Small intestine (tissue), 16 donors: ENCODE measurements around the gene USP51. TPM values are rescaled to one million over a fixed set of nuclear protein-coding genes. Genes with fewer than 3 reads are reported as not detected.
"Not testable (repeated sequence)": the region's sequence is repeated elsewhere in the genome, so short reads cannot be mapped to it uniquely, and the experiment has no call there.

Experiments used
- DNase-seq, 2 donors: peaks; one replicate each; pipeline versions ENCODE4 v3.0.0 to v3.0.0-alpha.2; 2013
- FAIRE-seq: peaks from 2 replicates; lab custom pipeline; 2012; peaks lifted over from hg19 to GRCh38; lab: Jason Lieb, UNC
- H3K27ac ChIP-seq, 3 donors: one replicate each; pipeline ENCODE4 v1.5.1; 2013; ENCODE audit warnings: low read length in 2 of 3, mild to moderate bottlenecking in 2 of 3, control low read depth in 1 of 3, inconsistent platforms in 1 of 3, low read depth in 1 of 3, moderate library complexity in 1 of 3
- H3K27me3 ChIP-seq, 3 donors: one replicate each; pipeline ENCODE4 v1.6.1; 2013; ENCODE audit warnings: low read length in 3 of 3, inconsistent platforms in 1 of 3; ENCODE audit not compliant: control insufficient read depth in 3 of 3, insufficient read depth in 3 of 3
- H3K36me3 ChIP-seq, 3 donors: one replicate each; pipeline ENCODE4 v1.6.1; 2013; ENCODE audit warnings: low read length in 3 of 3, inconsistent platforms in 1 of 3, low read depth in 1 of 3, mild to moderate bottlenecking in 1 of 3, moderate library complexity in 1 of 3; ENCODE audit not compliant: control insufficient read depth in 3 of 3, insufficient read depth in 2 of 3
- H3K4me1 ChIP-seq, 3 donors: one replicate each; pipeline ENCODE4 v1.6.1; 2013; ENCODE audit warnings: low read length in 2 of 3, inconsistent platforms in 1 of 3, low read depth in 1 of 3, mild to moderate bottlenecking in 1 of 3, moderate library complexity in 1 of 3; ENCODE audit not compliant: control insufficient read depth in 3 of 3, insufficient read depth in 2 of 3
- H3K4me3 ChIP-seq, 3 donors: one replicate each; pipeline ENCODE4 v1.5.1; 2013; ENCODE audit warnings: low read length in 3 of 3, control low read depth in 1 of 3, inconsistent platforms in 1 of 3, low read depth in 1 of 3, mild to moderate bottlenecking in 1 of 3, moderate library complexity in 1 of 3
- H3K9me3 ChIP-seq, 2 donors: one replicate each; pipeline ENCODE4 v1.6.1; 2013; ENCODE audit warnings: low read depth in 1 of 2, low read length in 1 of 2; ENCODE audit not compliant: control insufficient read depth in 2 of 2, insufficient read depth in 1 of 2
- WGBS, 3 donors: extraction: QIAGEN DNeasy Blood & Tissue Kit; methylation state at CpG; one replicate each; pipeline ENCODE4 v1.1.7; 2013; 5-methylcytosine and 5-hydroxymethylcytosine counted together
- long read RNA-seq, 10 donors: transcript quantifications; one replicate each; lab custom pipeline, GENCODE V29; 2026
- polyA plus RNA-seq, 4 donors: library from polyadenylated mRNA; stranded (reverse) in 3 of 4; unstranded in 1 of 4; fragments of 200-250 nt in 3 of 4; fragments of 120-200 nt in 1 of 4; gene quantifications; one replicate each; pipeline versions ENCODE4 v1.2.1 to v1.2.3, GENCODE V29; 2013
- donor health status: healthy with polysubstance abuse.
- donor health status: control.
- donor health status: control.
- donor health status: Bipolar disorder and iron deficiency.
- donor health status: healthy.

Gene USP51
- polyA plus RNA-seq: 1 to 10 TPM in 1 of 4 donors, under 1 TPM in 1, not detected in 2; 0.40 to 9.8 TPM
- long read RNA-seq, donor 1: 0 reads
- long read RNA-seq, donor 2, full-length matches to known transcripts: 1 of 1 reads
- long read RNA-seq, donor 2, partial matches to known transcripts: 0 of 1 reads
- long read RNA-seq, donor 2, other reads (novel, unspliced or antisense): 0 of 1 reads
- long read RNA-seq, donor 3: 0 reads
- long read RNA-seq, donor 4: 0 reads
- long read RNA-seq, donor 5: 0 reads
- long read RNA-seq, donor 6: 0 reads
- long read RNA-seq, donor 7, full-length matches to known transcripts: 1 of 1 reads
- long read RNA-seq, donor 7, partial matches to known transcripts: 0 of 1 reads
- long read RNA-seq, donor 7, other reads (novel, unspliced or antisense): 0 of 1 reads
- long read RNA-seq, donor 8: 0 reads
- long read RNA-seq, donor 9: 0 reads
- long read RNA-seq, donor 10: 0 reads

DNA sequence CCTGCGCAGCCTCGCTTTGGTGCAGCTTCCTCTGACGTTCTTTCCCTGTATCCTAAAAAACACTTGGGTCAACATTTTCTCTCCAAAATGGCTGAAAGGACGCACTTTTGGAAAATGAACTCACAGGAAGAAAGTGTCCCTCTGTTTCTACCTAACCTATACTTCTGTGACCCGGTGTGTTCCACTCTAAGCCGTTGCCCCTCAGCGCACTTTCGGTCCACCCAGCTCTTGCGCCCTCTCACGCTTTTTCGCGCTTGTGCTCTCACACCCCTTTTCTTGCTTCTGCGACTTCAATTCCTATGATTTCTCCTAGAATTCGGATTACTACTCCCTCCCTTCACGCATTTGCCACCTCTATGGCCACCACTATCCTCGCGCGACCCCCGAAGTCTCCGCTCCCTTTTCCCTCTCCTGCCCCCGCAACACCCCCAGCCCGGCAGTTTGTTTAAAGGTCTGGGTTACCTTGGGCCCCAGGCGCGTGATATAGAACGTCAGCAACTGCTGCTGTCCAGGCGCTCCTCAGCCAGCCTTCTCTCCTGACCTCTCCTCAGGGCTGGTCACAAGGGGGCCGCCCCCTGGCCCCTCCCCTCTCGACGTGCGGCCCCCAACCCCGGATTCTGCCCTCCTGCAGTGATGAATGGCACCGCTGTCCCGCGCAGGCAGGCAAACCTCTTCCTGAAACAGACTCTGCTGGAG, at the start of gene USP51:
Gene USP51 (minus strand): TSS at position 535 of the 696 bp plus-strand sequence. CDS start 909 bp downstream, outside the sequence.
- H3K4me3 ChIP-seq: peak within 1 kb of the TSS; percentile 50 to 71 (median 58)
- H3K27me3 ChIP-seq: no peaks in the 10 kb centered on the region
- H3K4me1 ChIP-seq: no peaks in the 10 kb centered on the region
- no peak for FAIRE-seq
- no peaks in the 10 kb centered on the region for H3K36me3 ChIP-seq
- no peaks in the 10 kb centered on the region for H3K9me3 ChIP-seq
- DNase-seq: peak in 1 of 2 donors; percentile 81
- H3K27ac ChIP-seq: peak within 1 kb of the TSS in 2 of 3 donors; percentile 96 to 97
- 1 to 36% (median 13%) methylated on average over 24 to 34 of the region's 34 CpGs for WGBS, 3 donors

DNA sequence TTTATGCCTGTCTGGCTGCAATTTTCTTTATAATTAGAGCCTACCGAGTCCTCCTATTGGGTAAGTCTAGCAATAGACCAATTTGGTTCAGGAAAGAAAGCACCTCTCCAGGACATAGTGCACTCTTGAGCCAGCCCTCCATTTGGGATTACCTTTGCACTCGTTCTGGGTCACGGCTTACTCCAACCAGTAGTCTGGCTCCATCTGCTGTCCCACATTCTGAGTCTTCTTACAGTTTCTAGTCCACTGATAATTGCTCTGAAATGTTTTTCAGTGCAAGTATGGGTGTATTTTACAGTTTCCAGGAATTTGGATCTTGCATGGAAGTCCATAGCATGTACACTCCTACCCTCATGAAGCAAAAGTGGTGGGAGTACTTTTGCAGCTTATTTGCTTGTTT, 34.8 kb upstream of the USP51 start:
- peak in 1 of 2 donors; percentile 41 for DNase-seq
- Histone ChIP-seq H3K4me3 (no peak overlapping the region), H3K9me3 (no peaks in the 10 kb centered on the region), H3K36me3 (no peaks in the 10 kb centered on the region), H3K27me3 (no peaks in the 10 kb centered on the region), H3K27ac (no peak overlapping the region), H3K4me1 (no peaks in the 10 kb centered on the region)
- FAIRE-seq: no peak
- 30 to 41% (median 34%) methylated on average over 3 of the region's 3 CpGs for WGBS, 3 donors

DNA sequence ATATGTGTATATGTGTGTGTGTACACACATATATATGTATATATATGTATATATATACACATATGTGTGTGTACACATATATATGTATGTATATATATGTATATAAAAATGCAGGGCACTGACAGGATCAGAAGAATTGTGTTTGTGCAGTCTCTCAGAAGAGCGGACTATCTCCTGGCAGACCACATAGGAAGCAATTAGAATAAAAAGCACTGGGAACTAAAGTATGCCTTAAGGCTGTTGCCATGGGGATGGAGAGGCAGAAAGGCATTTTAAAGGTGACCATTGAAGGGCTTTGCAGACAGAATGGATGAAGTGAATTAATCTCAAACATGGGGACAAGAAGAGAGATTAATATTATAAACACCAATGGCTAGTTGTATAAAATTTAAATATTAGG, 33.7 kb upstream of the USP51 start:
- no peak for FAIRE-seq
- 68 to 95% (median 70%) methylated on average over 1 of the region's 1 CpG for WGBS, 3 donors
- no peak for DNase-seq
- no peaks in the 10 kb centered on the region for H3K4me1 ChIP-seq
- no peaks in the 10 kb centered on the region for H3K36me3 ChIP-seq
- no peak overlapping the region for H3K27ac ChIP-seq
- H3K9me3 ChIP-seq: no peaks in the 10 kb centered on the region
- no peaks in the 10 kb centered on the region for H3K27me3 ChIP-seq
- no peak overlapping the region for H3K4me3 ChIP-seq

DNA sequence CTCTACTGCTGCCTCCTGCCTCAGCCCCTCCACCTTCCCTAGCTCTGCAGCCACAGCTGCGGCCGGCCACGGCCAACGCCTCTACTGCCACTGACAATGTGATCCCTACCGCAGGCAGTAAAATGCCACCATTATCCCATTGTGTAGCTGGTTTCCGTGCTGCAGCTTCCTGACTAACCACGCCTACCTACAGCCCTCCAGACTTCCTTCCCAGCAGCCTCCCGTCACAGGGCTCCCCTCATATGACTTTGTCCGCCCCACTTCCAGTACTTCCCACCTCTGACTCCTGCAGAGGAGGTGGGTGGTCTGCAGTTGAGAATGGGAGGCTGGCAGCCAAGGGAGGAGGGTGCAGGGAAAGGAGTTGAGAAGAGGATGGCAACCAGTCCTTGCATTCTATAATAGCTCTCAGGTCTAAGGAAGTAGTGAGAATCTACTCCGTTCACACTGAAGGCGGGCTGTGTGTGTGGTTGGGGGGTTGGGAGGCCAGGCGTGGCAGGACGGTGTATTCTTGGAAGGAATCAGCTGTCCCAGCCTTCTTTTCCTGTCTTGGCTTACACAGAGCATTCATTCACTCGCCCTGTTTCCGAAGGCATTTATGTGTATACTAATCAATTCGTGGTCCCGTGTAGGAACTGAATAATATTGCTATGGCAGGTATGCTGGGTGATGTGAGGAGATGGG, 33.1 kb upstream of the USP51 start:
- no peak for DNase-seq
- H3K36me3 ChIP-seq: no peaks in the 10 kb centered on the region
- FAIRE-seq: no peak
- no peaks in the 10 kb centered on the region for H3K4me1 ChIP-seq
- H3K27ac ChIP-seq: peak overlapping the region in 1 of 3 donors; percentile 54
- 60 to 78% (median 73%) methylated on average over 17 of the region's 17 CpGs for WGBS, 3 donors
- H3K4me3 ChIP-seq: no peak overlapping the region
- H3K9me3 ChIP-seq: no peaks in the 10 kb centered on the region
- H3K27me3 ChIP-seq: no peaks in the 10 kb centered on the region

DNA sequence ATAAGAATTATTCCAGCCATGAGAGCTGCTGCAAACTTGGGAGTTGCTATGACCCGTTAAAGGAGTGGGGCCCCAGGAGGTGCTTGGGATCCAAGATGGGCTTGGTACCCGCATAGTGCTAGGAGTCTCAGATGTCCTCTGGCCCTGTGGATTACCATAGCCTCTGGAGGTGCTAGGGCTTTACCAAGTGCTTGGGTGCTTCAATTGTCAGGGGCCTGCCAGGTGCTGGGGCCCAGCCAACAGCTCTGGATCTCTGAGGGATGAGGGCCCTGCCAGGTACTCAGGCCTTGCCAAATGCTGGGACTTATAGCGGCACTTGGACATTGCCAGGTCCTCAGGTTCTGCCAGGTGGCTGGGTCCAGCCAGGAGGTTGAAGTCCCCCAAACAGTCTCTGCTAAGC, 32.0 kb upstream of the USP51 start:
- FAIRE-seq: no peak
- Histone ChIP-seq H3K4me1 (no peaks in the 10 kb centered on the region), H3K4me3 (no peak overlapping the region), H3K27me3 (no peaks in the 10 kb centered on the region), H3K27ac (no peak overlapping the region), H3K9me3 (no peaks in the 10 kb centered on the region), H3K36me3 (no peaks in the 10 kb centered on the region)
- DNase-seq: no peak
- 78 to 95% (median 93%) methylated on average over 3 of the region's 3 CpGs for WGBS, 3 donors

DNA sequence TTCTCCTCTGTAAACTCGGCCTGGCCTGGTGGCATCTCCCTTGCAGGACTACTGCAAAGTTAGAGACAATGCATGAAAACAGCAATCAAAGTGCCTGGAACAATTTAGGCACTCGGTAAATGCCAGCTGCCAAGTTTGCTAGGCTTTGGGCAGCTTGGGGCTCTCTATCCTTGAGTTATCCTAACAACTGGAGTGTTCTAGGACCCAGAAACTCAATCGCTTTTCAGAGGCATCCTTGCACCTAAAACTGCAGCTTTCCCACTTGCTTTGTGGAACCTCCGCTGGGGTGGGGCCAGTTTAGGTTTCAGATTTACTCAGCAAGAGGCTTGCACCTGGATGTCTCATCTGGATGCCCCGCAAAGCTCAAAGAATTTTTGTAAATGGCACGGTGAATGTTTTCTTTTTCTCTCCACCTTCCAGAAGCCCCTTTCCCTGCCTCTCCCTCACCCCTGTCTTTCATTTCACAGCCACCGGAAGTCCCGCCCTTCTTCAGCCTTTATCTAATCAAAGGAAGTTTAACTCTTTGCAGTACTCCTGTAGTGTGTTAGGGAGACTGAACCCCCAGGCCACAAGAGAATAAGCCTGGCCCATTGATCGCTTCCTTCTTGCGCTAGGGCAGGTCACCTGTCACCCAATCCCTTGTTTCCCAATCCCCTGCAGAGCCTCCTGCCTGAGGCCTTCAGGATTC, 27.3 kb upstream of the USP51 start:
- H3K36me3 ChIP-seq, FAIRE-seq, H3K9me3 ChIP-seq, H3K4me3 ChIP-seq, DNase-seq, H3K27ac ChIP-seq, H3K27me3 ChIP-seq, H3K4me1 ChIP-seq: not testable (repeated sequence)
- WGBS, 3 donors: no CpG with 5 or more reads among the region's 10 CpGs

DNA sequence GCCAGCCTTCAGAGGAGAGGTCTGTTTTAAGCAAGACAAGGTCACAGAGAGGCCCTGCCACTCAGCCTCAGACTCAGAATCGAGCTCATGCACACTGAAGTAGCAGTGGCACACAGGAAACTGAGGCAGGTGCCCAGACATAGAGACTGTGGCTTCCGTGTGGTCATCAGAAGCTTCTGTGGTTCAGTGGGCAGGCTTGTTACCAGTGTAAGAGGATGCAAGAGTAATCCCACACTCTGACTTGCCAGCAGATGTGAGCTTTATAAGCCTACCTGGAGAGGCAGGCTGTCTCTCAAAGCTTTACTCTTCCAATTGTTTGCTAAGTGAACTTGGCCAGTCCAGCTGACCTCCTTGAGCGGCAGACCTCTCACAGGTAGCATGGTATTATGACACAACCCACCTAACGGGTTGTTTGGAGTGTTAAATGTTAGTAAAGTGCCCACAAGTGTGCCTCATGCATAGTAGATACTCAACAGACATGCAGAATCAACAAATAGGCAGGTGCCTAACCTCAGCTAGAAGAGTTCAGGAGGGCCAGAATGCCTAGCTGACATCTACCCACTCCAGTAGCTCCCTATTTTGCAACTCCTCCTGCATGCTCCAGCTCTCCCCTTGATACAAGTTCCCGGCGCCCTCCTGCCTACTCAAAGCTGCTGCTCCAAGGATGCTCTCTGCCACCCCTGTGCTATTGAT, 23.5 kb upstream of the USP51 start:
- not testable (repeated sequence) for FAIRE-seq

More for the DNA sequence above, 23.5 kb upstream of the USP51 start:
- H3K4me1 ChIP-seq, H3K36me3 ChIP-seq, H3K27me3 ChIP-seq, H3K27ac ChIP-seq, H3K4me3 ChIP-seq, DNase-seq, H3K9me3 ChIP-seq: not testable (repeated sequence)
- no CpG with 5 or more reads among the region's 6 CpGs for WGBS, 3 donors
